Measurements from ENCODE around the gene KIRREL2. TPM values are rescaled to one million over a fixed set of nuclear protein-coding genes. Genes with fewer than 3 reads are reported as not detected.

Gene KIRREL2
- total RNA-seq, 1 experiment from 2014 or later, result 0.26 TPM

DNA sequence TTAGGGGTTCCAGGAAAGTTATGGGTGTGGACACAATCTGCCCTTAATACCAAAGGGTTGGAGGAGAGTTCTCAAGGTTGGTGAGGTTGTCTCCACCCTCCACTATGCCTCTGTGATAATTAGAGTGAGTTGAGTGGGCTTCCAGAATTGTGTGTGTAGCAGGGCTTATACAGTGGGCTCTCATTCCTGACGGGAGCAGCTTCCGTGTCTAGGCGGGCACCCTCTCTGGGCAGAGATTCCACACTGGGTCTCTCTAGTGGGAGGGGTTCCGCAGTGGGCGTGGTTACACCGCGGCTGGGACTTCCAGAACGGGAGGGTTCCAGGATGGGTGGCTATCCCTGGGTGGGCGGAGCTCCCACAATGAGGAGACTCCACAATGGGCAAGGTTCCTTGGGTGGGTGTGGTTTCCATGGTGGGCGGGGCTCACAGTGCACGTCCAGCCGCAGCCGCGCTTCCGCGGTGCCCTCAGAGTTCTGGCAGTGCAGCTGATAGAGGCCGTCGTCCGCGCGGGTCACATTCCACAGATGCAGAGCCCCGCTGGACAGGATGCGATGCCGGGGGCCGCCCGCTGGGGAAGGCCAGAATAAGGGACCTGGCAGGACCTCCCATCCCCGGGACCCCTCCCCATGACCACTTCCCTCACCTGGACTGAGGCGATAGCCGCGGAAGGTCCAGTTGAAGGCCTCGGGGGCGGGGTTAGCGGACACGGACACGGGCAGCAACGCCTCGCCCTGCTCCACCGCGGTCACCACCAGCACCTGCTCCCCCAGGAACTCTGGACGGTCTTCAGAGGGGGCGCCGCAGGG lies 12.8 kb upstream of the KIRREL2 start:
- BruUV-seq (replicated peaks), result no TSS peak
- Mint-ChIP-seq H3K36me3 (ENCODE audit: insufficient read depth, unreplicated experiment) (peaks cover 6% of the 10 kb centered on the region), H3K4me1 (ENCODE audit: low read depth, unreplicated experiment) (peaks cover 23% of the 10 kb centered on the region), H3K9me3 (ENCODE audit: low read depth, unreplicated experiment) (peaks cover 7% of the 10 kb centered on the region), H3K27ac (ENCODE audit: unreplicated experiment) (no peak overlapping the region), H3K4me3 (ENCODE audit: low read depth, unreplicated experiment) (peak overlapping the region; percentile 61), H3K27me3 (ENCODE audit: unreplicated experiment) (peaks cover 69% of the 10 kb centered on the region)
- no peak for DNase-seq
- TF ChIP-seq CTCF (IDR thresholded peaks at IDR 0.05; ENCODE audit: unreplicated experiment), result no peak
- CTCF ChIA-PET, result no interaction called here
- intact Hi-C loops (cut with micrococcal nuclease; ENCODE audit: unreplicated experiment), result no loop called here

GRCh38 chr19:35844482-35845214 lies 12.1 kb upstream of the KIRREL2 start:
- H3K27me3 Mint-ChIP-seq (ENCODE audit: unreplicated experiment), result peaks cover 76% of the 10 kb centered on the region
- H3K27ac Mint-ChIP-seq (ENCODE audit: unreplicated experiment), result no peak overlapping the region
- H3K4me1 Mint-ChIP-seq (ENCODE audit: low read depth, unreplicated experiment), result peaks cover 23% of the 10 kb centered on the region

DNA sequence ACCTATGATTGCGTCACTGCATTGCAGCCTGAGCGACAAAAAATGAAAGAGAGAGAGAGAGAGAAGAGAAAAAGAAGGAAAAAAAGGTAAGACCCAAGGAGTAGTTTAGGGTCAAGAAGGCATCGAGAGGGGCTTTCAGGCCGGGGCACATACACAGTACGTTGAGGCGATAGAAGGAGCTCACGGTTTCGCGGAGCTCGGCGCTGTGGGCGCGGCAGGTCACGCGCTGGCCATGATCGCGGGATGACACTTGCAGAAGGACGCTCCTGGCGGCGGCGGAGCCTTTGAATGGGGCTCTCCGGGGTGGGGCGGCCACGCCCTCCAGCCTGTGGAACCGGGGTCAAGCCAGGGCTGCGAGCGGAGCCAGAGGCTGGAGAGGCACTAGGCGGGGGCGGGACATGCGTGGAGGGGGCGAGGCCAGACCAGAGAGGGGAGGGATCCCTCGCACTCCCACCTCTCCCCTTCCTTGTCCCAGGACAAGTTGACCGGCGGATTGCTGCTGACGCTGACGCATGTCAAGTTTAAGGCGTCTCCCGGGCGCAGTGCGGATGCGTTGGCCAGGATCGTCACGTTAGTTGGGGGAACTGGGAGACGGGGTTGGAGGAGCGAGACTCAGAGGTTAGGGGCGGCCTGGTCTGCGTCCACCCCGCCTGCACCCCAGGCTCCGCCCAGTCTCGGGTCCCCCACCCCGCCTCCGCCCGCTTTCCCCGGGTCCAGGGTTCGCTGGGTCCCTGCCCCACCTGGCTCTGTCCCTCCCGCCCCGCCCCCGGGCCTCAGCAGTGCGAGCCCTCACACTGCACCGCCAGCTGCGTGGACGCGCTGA lies 11.3 kb upstream of the KIRREL2 start:
- BruUV-seq (replicated peaks), result no TSS peak
- Mint-ChIP-seq H3K27me3 (ENCODE audit: unreplicated experiment) (peaks cover 84% of the 10 kb centered on the region), H3K4me3 (ENCODE audit: low read depth, unreplicated experiment) (peak overlapping the region; percentile 61), H3K4me1 (ENCODE audit: low read depth, unreplicated experiment) (peaks cover 23% of the 10 kb centered on the region), H3K9me3 (ENCODE audit: low read depth, unreplicated experiment) (peaks cover 7% of the 10 kb centered on the region), H3K27ac (ENCODE audit: unreplicated experiment) (no peak overlapping the region), H3K36me3 (ENCODE audit: insufficient read depth, unreplicated experiment) (peaks cover 6% of the 10 kb centered on the region)
- intact Hi-C loops (cut with micrococcal nuclease; ENCODE audit: unreplicated experiment), result no loop called here
- CTCF ChIA-PET, result interaction anchor here (0.6 to 0.7 kb wide), 2 partner anchors 25 to 573 kb away, joined by 3 to 9 read pairs; no protein-coding TSS in a partner anchor
- peak; percentile 42 for DNase-seq
- no peak for TF ChIP-seq CTCF (IDR thresholded peaks at IDR 0.05; ENCODE audit: unreplicated experiment)

More at GRCh38 chr19:35844482-35845214, 12.1 kb upstream of the KIRREL2 start:
- no peak for DNase-seq
- Mint-ChIP-seq H3K36me3 (ENCODE audit: insufficient read depth, unreplicated experiment) (peaks cover 6% of the 10 kb centered on the region), H3K4me3 (ENCODE audit: low read depth, unreplicated experiment) (peak overlapping the region; percentile 61), H3K9me3 (ENCODE audit: low read depth, unreplicated experiment) (peaks cover 7% of the 10 kb centered on the region)
- TF ChIP-seq CTCF (IDR thresholded peaks at IDR 0.05; ENCODE audit: unreplicated experiment), result no peak
- no TSS peak for BruUV-seq (replicated peaks)
- CTCF ChIA-PET, result interaction anchor here (0.7 kb wide), 1 partner anchor 24 kb away, joined by 3 read pairs; no protein-coding TSS in a partner anchor
- intact Hi-C loops (cut with micrococcal nuclease; ENCODE audit: unreplicated experiment), result no loop called here

- intact Hi-C loops (cut with micrococcal nuclease; ENCODE audit: unreplicated experiment), result no loop called here
- peaks cover 91% of the 10 kb centered on the region for H3K27me3 Mint-ChIP-seq (ENCODE audit: unreplicated experiment)
- peaks cover 23% of the 10 kb centered on the region for H3K4me1 Mint-ChIP-seq (ENCODE audit: low read depth, unreplicated experiment)
- H3K9me3 Mint-ChIP-seq (ENCODE audit: low read depth, unreplicated experiment), result peaks cover 7% of the 10 kb centered on the region
- CTCF ChIA-PET, result interaction anchor here (0.6 kb wide), 1 partner anchor 574 kb away, joined by 9 read pairs; no protein-coding TSS in a partner anchor
- H3K27ac Mint-ChIP-seq (ENCODE audit: unreplicated experiment), result no peak overlapping the region
- H3K4me3 Mint-ChIP-seq (ENCODE audit: low read depth, unreplicated experiment), result peak overlapping the region; percentile 61
- DNase-seq, result no peak
- no peak for TF ChIP-seq CTCF (IDR thresholded peaks at IDR 0.05; ENCODE audit: unreplicated experiment)
- BruUV-seq (replicated peaks), result no TSS peak
- H3K36me3 Mint-ChIP-seq (ENCODE audit: insufficient read depth, unreplicated experiment), result peaks cover 6% of the 10 kb centered on the region
Measured at GRCh38 chr19:35846038-35846668, 10.6 kb upstream of the KIRREL2 start.
